ENCODE measurements around the gene SMURF2. TPM values are rescaled to one million over a fixed set of nuclear protein-coding genes. Genes with fewer than 3 reads are reported as not detected.
A peak's percentile ranks its signal among the peaks of the same experiment; 100 is the strongest.
"Not testable (repeated sequence)": the region's sequence is repeated elsewhere in the genome, so short reads cannot be mapped to it uniquely, and the experiment has no call there.

SMURF2 gene
- polyA plus RNA-seq (2014; cell fraction: cytosol; rRNA removed): 12.5 and 17.0 TPM in 2 replicates
- polyA plus RNA-seq (2014; cell fraction: nucleus; rRNA removed): 20.7 and 21.7 TPM in 2 replicates

DNA sequence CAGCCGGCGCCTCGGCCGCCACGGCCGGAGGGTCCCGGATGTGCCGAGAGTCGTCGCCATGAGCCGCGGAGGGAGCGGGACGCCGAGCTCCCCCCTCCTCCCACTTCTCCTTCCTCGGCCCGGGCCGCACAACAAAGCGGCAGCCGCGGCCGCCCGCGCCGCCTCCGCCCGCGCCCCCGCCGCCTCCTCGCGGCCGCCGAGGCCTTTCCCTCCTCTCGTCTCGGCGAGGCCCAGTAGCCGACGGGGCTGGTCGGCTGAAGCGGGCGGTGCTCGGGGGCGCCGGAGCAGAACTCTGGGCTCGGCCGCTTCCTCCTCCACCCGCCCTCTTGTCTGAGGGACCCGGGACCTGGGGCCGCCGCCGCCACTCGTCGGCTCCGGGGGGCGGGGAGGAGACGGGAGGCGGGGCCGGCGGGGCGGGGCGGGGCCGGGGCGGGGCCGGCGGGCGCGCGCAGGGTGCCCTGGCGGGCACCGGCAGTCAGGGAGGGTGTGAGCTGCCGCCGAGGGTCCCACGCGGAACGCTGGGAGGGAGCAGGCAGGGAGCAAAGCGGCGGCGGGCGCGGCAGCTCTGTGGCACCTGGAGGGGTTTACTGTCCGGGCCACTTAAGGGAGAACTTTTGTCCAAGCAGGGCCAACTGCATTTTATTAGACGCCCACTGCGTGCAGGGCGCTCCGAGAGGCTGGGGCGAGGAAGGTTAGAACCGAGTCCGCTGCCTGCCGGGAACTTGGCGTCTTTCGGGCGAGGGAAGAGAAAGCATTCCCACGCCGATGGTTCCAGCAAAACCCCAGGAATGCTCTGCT, at the start of gene SMURF2:
Gene SMURF2 (minus strand): TSS at position 332 of the 798 bp plus-strand sequence. CDS start 427 bp downstream, outside the sequence.
- DNase-seq (ENCODE audit: low spot score): peak; percentile 72

DNA sequence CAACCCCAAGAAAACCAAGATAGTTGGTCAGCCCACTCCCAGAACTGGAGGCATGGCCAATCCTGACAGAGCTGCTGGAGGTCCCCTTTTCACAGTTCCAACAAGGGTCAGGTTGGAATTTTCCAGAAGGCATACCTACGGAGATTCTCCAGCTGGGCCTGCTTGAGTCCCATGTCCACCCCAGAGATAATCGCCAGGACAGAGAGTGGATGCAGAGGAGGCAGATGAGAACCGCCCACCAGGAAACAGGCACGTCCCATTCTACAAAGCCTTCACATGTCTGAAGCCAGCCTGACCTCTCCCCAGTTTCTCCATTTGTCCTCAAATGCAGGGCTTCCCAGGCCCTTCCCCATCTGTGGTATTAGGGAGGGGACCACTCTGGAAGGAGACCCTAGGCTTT, 47.4 kb upstream of the SMURF2 start:
- DNase-seq (ENCODE audit: low spot score): no peak

GRCh38 chr17:64707050-64707591, 45.0 kb upstream of the SMURF2 start:
- DNase-seq (ENCODE audit: low spot score): peak; percentile 64

DNA sequence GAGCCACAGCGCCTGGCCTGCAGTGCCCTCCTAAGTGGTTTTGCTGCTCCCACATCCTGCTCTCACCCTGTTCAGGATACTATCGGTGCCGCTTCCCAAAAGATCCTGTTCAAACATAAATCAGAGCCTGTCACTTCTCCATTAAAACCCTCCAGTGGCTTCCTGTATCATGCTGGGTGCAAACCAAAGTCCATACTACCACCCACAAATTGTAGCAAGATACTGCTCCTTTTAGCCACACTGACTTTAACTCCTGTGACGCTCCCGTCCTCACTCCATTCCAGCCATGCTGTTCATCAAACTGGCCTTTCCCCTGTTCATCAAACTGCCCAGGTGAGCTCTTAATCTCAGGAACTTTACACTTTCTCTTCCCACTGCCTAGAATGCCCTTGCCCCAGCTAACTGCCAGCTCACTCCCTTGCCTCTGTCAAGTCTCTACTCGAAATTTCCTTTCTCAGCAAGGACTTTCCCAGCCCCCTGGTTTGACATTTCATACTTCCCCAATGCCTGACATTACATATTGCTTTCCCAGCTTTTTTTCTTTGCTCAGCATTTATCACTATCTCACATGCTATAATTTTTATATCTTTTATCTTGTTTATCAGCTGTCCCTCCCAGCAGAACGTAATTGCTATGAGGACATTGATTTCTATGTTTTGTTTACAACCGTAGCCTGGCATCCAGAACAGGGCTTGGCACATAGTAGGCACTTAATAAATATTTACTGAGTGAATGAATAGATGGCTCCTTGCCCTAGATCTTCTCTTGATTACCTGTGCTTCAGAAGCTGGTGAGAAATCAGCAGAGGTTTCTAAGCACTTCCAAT, 44.3 kb upstream of the SMURF2 start:
- DNase-seq (ENCODE audit: low spot score): no peak

- DNase-seq (ENCODE audit: low spot score): no peak
Measured at GRCh38 chr17:64702815-64703214, 40.7 kb upstream of the SMURF2 start.

DNA sequence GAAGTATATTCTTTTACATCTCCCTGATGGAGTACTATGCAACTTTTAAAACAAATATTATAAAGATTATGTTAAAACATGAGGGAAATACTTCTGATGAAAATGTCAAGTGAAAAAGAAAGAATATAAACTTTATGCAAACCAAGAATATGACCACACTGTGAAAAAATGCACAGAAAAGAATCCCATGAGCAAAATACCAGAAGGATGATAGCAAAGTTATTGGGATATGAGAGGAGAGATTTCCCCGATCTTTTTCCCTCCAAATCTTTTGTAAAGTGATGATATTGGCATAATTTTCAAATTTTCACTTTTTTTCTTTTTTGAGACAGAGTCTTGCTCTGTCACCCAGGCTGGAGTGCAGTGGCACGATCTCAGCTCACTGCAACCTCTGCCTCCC, 36.6 kb upstream of the SMURF2 start:
- no peak for DNase-seq (ENCODE audit: low spot score)

DNA sequence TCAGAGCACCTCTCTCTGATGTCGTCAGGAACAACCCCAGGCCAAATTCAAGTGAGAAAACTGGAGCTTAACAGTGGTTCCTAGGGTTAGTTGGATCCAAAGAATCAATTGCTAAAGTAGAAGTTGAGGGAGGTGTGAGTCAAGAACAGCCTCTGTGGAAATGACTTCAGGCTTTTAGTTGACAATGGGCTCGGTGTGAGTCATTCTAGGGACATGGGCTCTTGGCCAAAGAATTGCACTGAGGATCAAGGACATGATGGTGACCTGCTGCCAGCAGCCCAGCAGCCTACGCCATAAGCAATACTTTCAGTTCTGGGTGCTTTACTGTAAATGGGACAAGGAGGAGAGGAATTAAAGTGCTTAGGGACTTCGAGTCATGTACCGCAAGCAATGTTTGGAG, 32.1 kb upstream of the SMURF2 start:
- DNase-seq (ENCODE audit: low spot score): no peak

DNA sequence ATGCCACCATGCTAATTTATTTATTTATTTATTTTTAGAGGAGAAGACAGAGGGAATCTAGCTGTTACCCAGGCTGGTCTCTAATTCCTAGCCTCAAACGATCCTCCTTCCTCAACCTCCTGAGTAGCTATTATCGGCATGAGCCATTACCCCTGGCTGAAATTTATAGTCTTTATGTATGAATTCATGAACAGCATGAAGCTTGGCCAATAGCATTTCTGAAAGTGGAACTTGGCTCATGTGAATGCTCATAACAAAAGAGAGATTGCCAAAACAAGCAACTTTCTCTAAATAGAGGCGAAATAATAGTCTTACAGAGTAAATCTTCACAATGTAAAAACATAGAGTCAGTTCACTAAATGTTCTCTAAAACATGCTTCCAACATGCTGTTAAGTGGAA, 30.1 kb upstream of the SMURF2 start:
- no peak for DNase-seq (ENCODE audit: low spot score)

GRCh38 chr17:64689106-64689505, 27.0 kb upstream of the SMURF2 start:
- DNase-seq (ENCODE audit: low spot score): no peak

DNA sequence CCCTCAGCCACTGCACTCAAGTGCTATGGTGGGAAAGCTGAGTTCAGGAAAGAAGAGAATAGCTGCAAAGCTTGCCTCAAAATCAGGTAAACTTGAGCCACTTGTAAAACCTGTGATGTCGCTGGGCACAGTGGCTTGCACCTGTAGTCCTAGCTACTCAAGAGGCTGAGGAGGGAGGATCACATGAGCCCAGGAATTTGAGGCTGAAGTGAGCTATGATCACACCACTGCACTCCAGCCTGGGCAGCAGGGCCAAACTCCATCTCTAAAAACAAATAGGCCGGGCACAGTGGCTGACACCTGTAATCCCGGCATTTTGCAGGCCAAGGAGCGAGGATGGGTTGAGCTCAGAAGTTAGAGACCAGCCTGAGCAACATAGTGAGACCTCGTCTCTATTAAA, 26.4 kb upstream of the SMURF2 start:
- no peak for DNase-seq (ENCODE audit: low spot score)

DNA sequence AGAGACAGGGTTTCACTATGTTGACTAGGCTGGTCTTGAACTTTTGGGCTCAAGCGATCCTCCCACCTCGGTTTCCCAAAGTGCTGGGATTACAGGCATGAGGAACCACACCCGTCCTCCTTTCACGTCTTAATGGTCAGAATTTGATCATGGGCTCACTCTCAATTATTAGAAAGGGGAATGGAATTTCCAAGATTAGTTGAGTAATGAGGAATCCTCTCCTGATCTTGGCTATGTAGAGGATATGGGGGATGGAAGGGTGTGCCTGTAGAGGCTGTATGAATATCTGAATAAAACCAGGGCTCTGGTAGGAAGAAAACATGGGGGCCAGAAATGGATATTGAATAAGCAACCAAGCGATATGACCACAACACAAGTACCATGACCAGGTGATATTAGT, 25.9 kb upstream of the SMURF2 start:
- no peak for DNase-seq (ENCODE audit: low spot score)

DNA sequence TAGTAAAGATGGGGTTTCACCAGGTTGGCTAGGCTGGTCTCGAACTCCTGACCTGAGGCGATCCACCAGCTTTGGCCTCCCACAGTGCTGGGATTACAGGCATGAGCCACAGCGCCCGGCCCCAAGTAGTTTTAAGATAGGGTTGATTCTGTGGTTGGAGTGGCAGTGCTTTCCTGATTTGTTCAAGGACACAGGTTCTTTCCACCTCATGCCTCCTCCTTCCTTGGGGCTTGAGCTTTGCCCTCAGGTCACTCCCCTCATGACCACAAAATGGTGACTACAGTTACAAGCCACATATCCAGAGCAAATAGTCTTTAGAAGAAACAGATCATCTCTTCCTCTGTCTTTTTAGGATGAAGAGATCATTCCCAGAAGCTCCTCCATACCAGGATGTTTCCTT, 25.3 kb upstream of the SMURF2 start:
- DNase-seq (ENCODE audit: low spot score): no peak

DNA sequence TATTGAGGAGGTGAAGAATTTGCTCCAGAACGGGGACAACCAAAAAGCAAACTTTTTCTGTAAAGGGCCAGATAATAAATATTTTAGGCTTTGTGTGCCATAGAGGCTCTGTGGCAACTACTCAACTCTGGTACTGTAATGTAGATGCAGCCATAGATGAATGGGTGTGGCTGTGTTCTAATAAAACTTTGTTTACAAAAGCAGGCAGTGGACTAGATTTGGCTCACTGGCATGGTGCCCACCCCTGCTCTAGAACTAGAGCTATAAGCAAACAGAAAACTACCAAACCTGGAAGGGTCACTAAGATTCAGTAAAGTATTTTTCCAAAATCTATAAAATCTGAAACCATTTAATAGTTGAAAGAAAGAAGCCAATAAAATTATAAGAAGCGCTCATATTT, 24.6 kb upstream of the SMURF2 start:
- DNase-seq (ENCODE audit: low spot score): no peak

DNA sequence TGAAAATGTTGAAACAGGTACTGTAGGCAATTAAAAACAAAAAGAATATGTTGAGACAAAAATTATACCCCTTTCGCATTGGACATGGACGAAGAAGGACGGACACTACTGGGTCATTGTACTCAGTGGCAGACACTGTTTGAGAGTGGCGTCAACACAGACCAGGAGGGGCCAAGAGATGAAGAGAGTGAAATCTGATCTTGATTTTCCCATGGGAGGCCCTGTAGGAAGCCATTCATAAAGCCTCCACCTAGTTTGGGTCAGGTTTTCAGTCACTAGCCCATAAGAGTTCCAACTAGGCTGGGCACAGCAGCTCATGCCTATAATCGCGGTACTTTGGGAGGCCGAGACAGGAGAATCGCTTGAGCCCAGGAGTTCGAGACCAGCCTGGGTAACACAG, 23.6 kb upstream of the SMURF2 start:
- no peak for DNase-seq (ENCODE audit: low spot score)

- DNase-seq (ENCODE audit: low spot score): no peak
Measured at GRCh38 chr17:64683796-64684195, 21.7 kb upstream of the SMURF2 start.

- no peak for DNase-seq (ENCODE audit: low spot score)
Measured at GRCh38 chr17:64682261-64683181, 20.4 kb upstream of the SMURF2 start.

DNA sequence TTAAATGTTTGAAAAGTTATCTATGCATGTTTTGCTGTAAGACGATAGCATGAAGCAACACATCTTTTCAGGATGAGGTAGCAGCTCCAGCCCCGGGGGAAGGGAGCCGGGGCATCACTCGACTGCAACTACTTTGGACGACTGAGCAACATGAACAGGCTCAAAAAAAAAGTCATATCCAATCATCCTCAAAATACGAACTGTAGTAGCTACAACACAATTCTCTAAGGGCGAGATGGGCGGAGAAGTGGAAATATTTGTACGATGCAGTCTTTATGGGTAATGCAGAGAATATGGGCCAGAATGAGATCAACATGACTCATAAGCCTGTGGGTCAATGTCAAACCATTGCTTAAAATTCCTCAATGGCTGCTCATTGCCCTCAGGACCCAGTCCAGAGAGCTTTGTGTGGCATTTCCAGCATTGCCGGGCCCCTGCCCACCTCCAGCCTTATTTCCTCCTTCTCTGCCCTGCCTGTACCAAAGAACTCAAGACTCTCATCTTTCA, 17.7 kb upstream of the SMURF2 start:
- DNase-seq (ENCODE audit: low spot score): no peak

DNA sequence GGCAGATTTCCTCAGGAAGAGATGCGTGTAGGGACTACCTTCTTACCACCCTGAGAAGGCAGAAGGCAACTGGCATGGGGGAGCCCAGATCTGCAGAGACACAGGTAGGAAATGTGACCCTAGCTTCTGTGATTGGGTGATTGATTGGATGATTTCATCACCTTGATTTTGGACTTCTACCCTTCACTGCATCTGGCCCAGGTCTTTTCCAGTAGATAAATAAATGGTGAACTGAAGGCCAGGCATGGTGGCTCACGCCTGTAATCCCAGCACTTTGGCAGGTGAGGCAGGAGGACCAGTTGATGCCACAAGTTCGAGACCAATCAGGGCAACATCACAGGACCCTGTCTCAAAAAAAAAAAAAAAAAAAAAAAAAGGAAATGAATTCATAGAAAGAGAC, 14.7 kb upstream of the SMURF2 start:
- DNase-seq (ENCODE audit: low spot score): no peak

DNA sequence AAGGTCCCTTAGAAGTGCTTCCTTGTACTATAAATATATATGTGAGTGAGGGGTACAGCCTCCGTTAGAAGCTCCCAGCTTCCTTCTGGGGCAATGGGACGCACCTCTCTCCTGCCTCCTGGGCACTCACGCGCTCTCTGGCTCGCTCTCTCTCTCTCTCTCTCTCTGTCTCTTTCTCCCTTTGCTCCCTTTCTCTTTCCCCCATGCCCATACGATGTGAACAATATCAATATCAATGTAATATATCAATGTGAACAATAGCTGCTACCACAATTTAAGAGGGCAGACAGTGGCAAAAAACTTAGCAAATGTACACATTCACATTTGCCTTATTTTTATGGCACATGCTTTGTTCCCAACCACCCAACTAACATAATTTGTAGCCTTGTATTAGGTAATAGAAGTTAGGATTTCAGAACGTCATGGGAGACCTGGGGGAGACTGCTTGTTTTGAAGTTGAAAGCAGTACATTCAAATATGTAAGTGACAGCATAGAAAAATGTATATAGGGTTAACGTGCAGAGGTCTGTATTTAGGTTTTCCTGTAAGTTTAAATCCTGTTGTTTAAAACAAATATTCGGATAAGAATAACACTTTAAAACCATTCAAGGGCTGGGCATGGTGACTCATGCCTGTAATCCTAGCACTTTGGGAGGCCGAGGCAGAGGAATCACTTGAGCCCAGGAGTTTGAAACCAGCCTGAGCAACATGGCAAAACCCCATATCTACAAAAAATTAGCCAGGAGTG, 8.9 kb upstream of the SMURF2 start:
- not testable (repeated sequence) for DNase-seq (ENCODE audit: low spot score)

Measured in SK-N-DZ (cell line).